Neural progenitor cell (in vitro differentiated cells): ENCODE results near the gene ITGA4.

Source experiments
- CTCF ChIP-seq: fragments of 200-600 bp; sonication (generic); IDR thresholded peaks from 2 replicates; pipeline ENCODE4 v1.5.1; 2017; ENCODE audit warnings: antibody characterized with exemption, mild to moderate bottlenecking
- EZH2 ChIP-seq: fragments of 200-600 bp; sonication (generic); IDR thresholded peaks from 2 replicates; pipeline ENCODE4 v1.6.1; 2017; ENCODE audit warnings: antibody characterized with exemption, mild to moderate bottlenecking, moderate library complexity

- TF ChIP-seq CTCF = no peak
- TF ChIP-seq EZH2 = no peak
These were observed 16.3 kb upstream of the ITGA4 start for GRCh38 chr2:181440919-181441318.
